Caco-2 (cell line): ENCODE data around the gene LCOR. TPM values are rescaled to one million over a fixed set of nuclear protein-coding genes. Genes with fewer than 3 reads are reported as not detected.
"Not testable (repeated sequence)": the region's sequence is repeated elsewhere in the genome, so short reads cannot be mapped to it uniquely, and the experiment has no call there.

Source experiments
- BruUV-seq: library from RNA; stranded (reverse); fragments of 400-500 nt; replicated peaks from 2 replicates; lab custom pipeline; 2021; lab: Mats Ljungman, UMichigan
- CTCF ChIA-PET: fragments of 300-600 bp; sonication (Branson Sonifier 250); formaldehyde crosslinking; loops from one replicate; lab custom pipeline; 2022; ENCODE audit warnings: antibody characterized with exemption; lab: Charles Lee
- POLR2A ChIA-PET: fragments of 300-600 bp; sonication (Branson Sonifier 250); formaldehyde crosslinking; loops from one replicate; lab custom pipeline; 2022; ENCODE audit warnings: antibody characterized with exemption; lab: Charles Lee
- DNase-seq, 2 experiments: peaks; one replicate each; pipeline versions ENCODE4 v3.0.0 to v3.0.0-alpha.2; 2020 to 2022
- H3K27me3 ChIP-seq: replicated peaks from 2 replicates; pipeline ENCODE4 v1.6.0; 2011; ENCODE audit warnings: low read length; ENCODE audit not compliant: control insufficient read depth, insufficient read depth
- H3K36me3 ChIP-seq: 2 replicates; pipeline ENCODE4 v1.5.1; 2011; ENCODE audit warnings: low read length; ENCODE audit not compliant: control insufficient read depth, insufficient read depth
- H3K4me1 ChIP-seq: fragments of 250-450 bp; sonication (Bioruptor Pico); 2 replicates; pipeline ENCODE4 v1.5.1; 2020; ENCODE audit warnings: mild to moderate bottlenecking
- H3K4me3 ChIP-seq: 2 replicates; pipeline ENCODE4 v1.5.1; 2011; ENCODE audit warnings: low read depth, mild to moderate bottlenecking, control low read depth, low read length
- H3K9me3 ChIP-seq: fragments of 250-450 bp; sonication (Bioruptor Pico); 2 replicates; pipeline ENCODE4 v1.5.1; 2020; ENCODE audit warnings: mild to moderate bottlenecking, moderate library complexity
- H3K27ac Mint-ChIP-seq: one replicate; pipeline ENCODE4 v1.8.0; 2022; ENCODE audit warnings: mixed read lengths; ENCODE audit not compliant: unreplicated experiment
- H3K27me3 Mint-ChIP-seq: one replicate; pipeline ENCODE4 v1.8.0; 2022; ENCODE audit warnings: mixed read lengths; ENCODE audit not compliant: insufficient read depth, unreplicated experiment
- H3K36me3 Mint-ChIP-seq: one replicate; pipeline ENCODE4 v1.8.0; 2022; ENCODE audit warnings: mild to moderate bottlenecking, mixed read lengths; ENCODE audit not compliant: insufficient read depth, unreplicated experiment
- H3K4me1 Mint-ChIP-seq: one replicate; pipeline ENCODE4 v1.8.0; 2022; ENCODE audit warnings: low read depth, mixed read lengths; ENCODE audit not compliant: unreplicated experiment
- H3K4me3 Mint-ChIP-seq: one replicate; pipeline ENCODE4 v1.8.0; 2022; ENCODE audit warnings: mild to moderate bottlenecking, moderate library complexity, mixed read lengths; ENCODE audit not compliant: unreplicated experiment
- H3K9me3 Mint-ChIP-seq: one replicate; pipeline ENCODE4 v1.8.0; 2022; ENCODE audit warnings: mixed read lengths; ENCODE audit not compliant: unreplicated experiment
- CTCF ChIP-seq, 2 experiments: fragments of 200-600 bp in 1 of 2; IDR thresholded peaks; 1 replicate in 1 of 2; 2 replicates in 1 of 2; pipeline versions ENCODE4 v1.5.1 to v1.8.0; 2011 to 2022; ENCODE audit warnings: antibody characterized with exemption in 1 of 2, control low read depth in 1 of 2, inconsistent platforms in 1 of 2, low read depth in 1 of 2, low read length in 1 of 2, mild to moderate bottlenecking in 1 of 2, moderate library complexity in 1 of 2; ENCODE audit not compliant: insufficient read depth in 1 of 2, severe bottlenecking in 1 of 2, unreplicated experiment in 1 of 2
- intact Hi-C: fragments of 100-400 bp; cut with micrococcal nuclease; formaldehyde crosslinking; loops from one replicate; pipeline ENCODE4 v1.10.0; 2022; ENCODE audit not compliant: unreplicated experiment
- total RNA-seq: library from RNA; stranded (reverse); gene quantifications from 2 replicates; pipeline ENCODE4 v1.2.3, GENCODE V29; 2022

The LCOR gene
- total RNA-seq, 1 experiment from 2014 or later = 51.8 TPM

GRCh38 chr10:96843823-96844222 is 11.7 kb downstream of the LCOR start:
- Mint-ChIP-seq H3K4me1 (peaks cover 28% of the 10 kb centered on the region), H3K36me3 (peaks cover 11% of the 10 kb centered on the region), H3K27me3 (no peaks in the 10 kb centered on the region), H3K27ac (no peak overlapping the region), H3K9me3 (no peaks in the 10 kb centered on the region), H3K4me3 (no peak overlapping the region)
- CTCF ChIA-PET = no interaction called here
- DNase-seq = no peak
- H3K4me1 ChIP-seq = peaks cover 39% of the 10 kb centered on the region
- POLR2A ChIA-PET = interaction anchor here (0.8 kb wide), 1 partner anchor 32 kb away, joined by 4 read pairs; no protein-coding TSS in a partner anchor
- no peaks in the 10 kb centered on the region for H3K27me3 ChIP-seq
- intact Hi-C loops = loop anchor here (1.0 to 5.0 kb wide), 2 partner anchors 20 to 58 kb away; no protein-coding TSS in a partner anchor
- TF ChIP-seq CTCF (IDR thresholded peaks at IDR 0.05; ENCODE audit: insufficient read depth in 1 of 2, low read depth in 1 of 2, low read length in 1 of 2, severe bottlenecking in 1 of 2, unreplicated experiment in 1 of 2) = no peak
- no TSS peak for BruUV-seq
- H3K9me3 ChIP-seq = no peaks in the 10 kb centered on the region
- no peaks in the 10 kb centered on the region for H3K36me3 ChIP-seq
- no peak overlapping the region for H3K4me3 ChIP-seq

GRCh38 chr10:96846395-96846794 is 14.3 kb downstream of the LCOR start:
- no peak for DNase-seq
- peaks cover 23% of the 10 kb centered on the region for H3K4me1 ChIP-seq
- no peak for TF ChIP-seq CTCF (IDR thresholded peaks at IDR 0.05; ENCODE audit: insufficient read depth in 1 of 2, low read depth in 1 of 2, low read length in 1 of 2, severe bottlenecking in 1 of 2, unreplicated experiment in 1 of 2)
- Mint-ChIP-seq H3K4me1 (peaks cover 21% of the 10 kb centered on the region), H3K4me3 (no peak overlapping the region), H3K27me3 (no peaks in the 10 kb centered on the region), H3K36me3 (peaks cover 16% of the 10 kb centered on the region), H3K9me3 (no peaks in the 10 kb centered on the region), H3K27ac (no peak overlapping the region)
- no peaks in the 10 kb centered on the region for H3K9me3 ChIP-seq
- BruUV-seq = no TSS peak
- ChIA-PET POLR2A (no interaction called here), CTCF (no interaction called here)
- no peak overlapping the region for H3K4me3 ChIP-seq
- H3K27me3 ChIP-seq = no peaks in the 10 kb centered on the region
- intact Hi-C loops = no loop called here
- no peaks in the 10 kb centered on the region for H3K36me3 ChIP-seq

- ChIA-PET POLR2A (no interaction called here), CTCF (no interaction called here)
- no TSS peak for BruUV-seq
- Histone ChIP-seq H3K4me1 (peaks cover 18% of the 10 kb centered on the region), H3K9me3 (no peaks in the 10 kb centered on the region), H3K4me3 (no peak overlapping the region), H3K36me3 (no peaks in the 10 kb centered on the region), H3K27me3 (no peaks in the 10 kb centered on the region)
- DNase-seq = no peak
- Mint-ChIP-seq H3K27ac (no peak overlapping the region), H3K36me3 (peaks cover 16% of the 10 kb centered on the region), H3K4me1 (peaks cover 21% of the 10 kb centered on the region), H3K27me3 (no peaks in the 10 kb centered on the region), H3K4me3 (no peak overlapping the region), H3K9me3 (no peaks in the 10 kb centered on the region)
- intact Hi-C loops = no loop called here
- no peak for TF ChIP-seq CTCF (IDR thresholded peaks at IDR 0.05; ENCODE audit: insufficient read depth in 1 of 2, low read depth in 1 of 2, low read length in 1 of 2, severe bottlenecking in 1 of 2, unreplicated experiment in 1 of 2)
These were observed 14.8 kb downstream of the LCOR start for GRCh38 chr10:96846926-96847325.

GRCh38 chr10:96847356-96847755 is 15.3 kb downstream of the LCOR start:
- H3K27me3 ChIP-seq, POLR2A ChIA-PET, BruUV-seq, H3K36me3 ChIP-seq, DNase-seq, H3K4me3 ChIP-seq, H3K27ac Mint-ChIP-seq, H3K27me3 Mint-ChIP-seq, intact Hi-C loops, CTCF ChIA-PET, H3K4me3 Mint-ChIP-seq, H3K9me3 ChIP-seq, H3K9me3 Mint-ChIP-seq: not testable (repeated sequence)
- H3K36me3 Mint-ChIP-seq = peaks cover 16% of the 10 kb centered on the region
- H3K4me1 ChIP-seq = peaks cover 15% of the 10 kb centered on the region
- H3K4me1 Mint-ChIP-seq = peaks cover 21% of the 10 kb centered on the region
